Astrocyte (in vitro differentiated cells and primary cell): ENCODE results near the gene KLHL17.

Experiments used
- CTCF ChIP-seq: IDR thresholded peaks from 2 replicates; pipeline ENCODE4 v1.5.1; 2011; ENCODE audit warnings: low read depth, mild to moderate bottlenecking, inconsistent platforms, low read length, moderate library complexity; ENCODE audit not compliant: insufficient read depth
- EZH2 ChIP-seq: IDR thresholded peaks from 2 replicates; pipeline ENCODE4 v1.6.1; 2012; ENCODE audit warnings: mild to moderate bottlenecking, low read length, inconsistent platforms; ENCODE audit not compliant: insufficient read depth

GRCh38 chr1:941015-941587 lies 19.3 kb upstream of the KLHL17 start:
- TF ChIP-seq CTCF = no peak
- no peak for TF ChIP-seq EZH2
